LNCaP clone FGC (cell line): Measurements from ENCODE around the gene KCNIP4.

ENCODE experiments used
- DNase-seq: peaks from one replicate; pipeline ENCODE4 v3.0.0-alpha.2; 2011; ENCODE audit warnings: low read depth
- H3K4me3 ChIP-seq: 2 replicates; pipeline ENCODE4 v1.5.1; 2011; ENCODE audit warnings: mild to moderate bottlenecking, low read depth, low read length, control low read depth
- TF ChIP-seq, protein P1 (sequence below): IDR thresholded peaks from 2 replicates; pipeline ENCODE4 v1.5.1; 2012; ENCODE audit warnings: mild to moderate bottlenecking; ENCODE audit not compliant: control insufficient read depth, insufficient read depth; ENCODE audit errors: extremely low read depth

The KCNIP4 gene

GRCh38 chr4:21677173-21677572 is 271.4 kb downstream of the KCNIP4 start:
- TF ChIP-seq, protein P1, sequence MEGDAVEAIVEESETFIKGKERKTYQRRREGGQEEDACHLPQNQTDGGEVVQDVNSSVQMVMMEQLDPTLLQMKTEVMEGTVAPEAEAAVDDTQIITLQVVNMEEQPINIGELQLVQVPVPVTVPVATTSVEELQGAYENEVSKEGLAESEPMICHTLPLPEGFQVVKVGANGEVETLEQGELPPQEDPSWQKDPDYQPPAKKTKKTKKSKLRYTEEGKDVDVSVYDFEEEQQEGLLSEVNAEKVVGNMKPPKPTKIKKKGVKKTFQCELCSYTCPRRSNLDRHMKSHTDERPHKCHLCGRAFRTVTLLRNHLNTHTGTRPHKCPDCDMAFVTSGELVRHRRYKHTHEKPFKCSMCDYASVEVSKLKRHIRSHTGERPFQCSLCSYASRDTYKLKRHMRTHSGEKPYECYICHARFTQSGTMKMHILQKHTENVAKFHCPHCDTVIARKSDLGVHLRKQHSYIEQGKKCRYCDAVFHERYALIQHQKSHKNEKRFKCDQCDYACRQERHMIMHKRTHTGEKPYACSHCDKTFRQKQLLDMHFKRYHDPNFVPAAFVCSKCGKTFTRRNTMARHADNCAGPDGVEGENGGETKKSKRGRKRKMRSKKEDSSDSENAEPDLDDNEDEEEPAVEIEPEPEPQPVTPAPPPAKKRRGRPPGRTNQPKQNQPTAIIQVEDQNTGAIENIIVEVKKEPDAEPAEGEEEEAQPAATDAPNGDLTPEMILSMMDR = no peak
- no peak overlapping the region for H3K4me3 ChIP-seq
- DNase-seq = no peak

- TF ChIP-seq, protein P1 = no peak
- DNase-seq = no peak
- H3K4me3 ChIP-seq = no peak overlapping the region
These were observed 284.2 kb downstream of the KCNIP4 start for GRCh38 chr4:21664355-21664754.

GRCh38 chr4:21656832-21657231 is 291.7 kb downstream of the KCNIP4 start:
- DNase-seq = no peak
- H3K4me3 ChIP-seq = no peak overlapping the region
- TF ChIP-seq, protein P1 = no peak

DNA sequence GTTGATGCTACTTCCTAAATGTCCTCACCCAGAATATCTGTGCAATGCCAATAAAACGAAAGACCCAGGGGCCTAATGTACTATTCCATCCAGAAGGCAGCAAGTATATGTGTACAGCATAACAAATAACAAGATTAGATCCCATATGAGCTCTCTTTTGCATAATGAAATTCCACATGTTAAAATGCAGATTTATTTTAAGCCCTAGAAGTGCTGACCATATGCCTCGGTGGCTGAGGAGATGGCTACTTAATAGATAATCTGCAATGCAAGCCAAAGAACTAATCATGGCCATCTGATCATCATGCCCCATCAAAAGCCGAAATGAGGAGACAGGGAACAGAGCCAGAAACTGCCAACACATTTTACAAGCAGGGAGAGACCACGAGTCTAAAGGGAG is 293.5 kb downstream of the KCNIP4 start:
- no peak for DNase-seq
- TF ChIP-seq, protein P1 = no peak
- no peak overlapping the region for H3K4me3 ChIP-seq

GRCh38 chr4:21652508-21653231 is 295.9 kb downstream of the KCNIP4 start:
- TF ChIP-seq, protein P1 = no peak
- no peak for DNase-seq

GRCh38 chr4:21649391-21650090 is 299.0 kb downstream of the KCNIP4 start:
- no peak for DNase-seq
- H3K4me3 ChIP-seq = no peak overlapping the region
- TF ChIP-seq, protein P1 = no peak

More at GRCh38 chr4:21652508-21653231, 295.9 kb downstream of the KCNIP4 start:
- H3K4me3 ChIP-seq = no peak overlapping the region
